Mononuclear cell (primary cell): Measurements from ENCODE around the gene GRK3. TPM values are rescaled to one million over a fixed set of nuclear protein-coding genes. Genes with fewer than 3 reads are reported as not detected.

ENCODE experiments used
- H3K27me3 ChIP-seq: 2 replicates; pipeline ENCODE4 v1.6.0; 2011; ENCODE audit warnings: low read length, control low read depth; ENCODE audit not compliant: insufficient read depth
- H3K4me1 ChIP-seq: 2 replicates; pipeline ENCODE4 v1.5.1; 2011; ENCODE audit warnings: mild to moderate bottlenecking, low read length, control low read depth; ENCODE audit not compliant: insufficient read depth
- H3K4me3 ChIP-seq: 2 replicates; pipeline ENCODE4 v1.5.1; 2011; ENCODE audit warnings: mild to moderate bottlenecking, low read length, moderate library complexity
- H3K9me3 ChIP-seq: 2 replicates; pipeline ENCODE4 v1.5.1; 2011; ENCODE audit warnings: low read depth, mild to moderate bottlenecking, control low read depth, low read length
- total RNA-seq: library from RNA; depleted of rRNA; stranded (reverse); fragments of >200 nt; gene quantifications from one replicate; pipeline ENCODE4 v1.2.3, GENCODE V29; 2012

The GRK3 gene
- total RNA-seq, 1 donor: 21.0 TPM

DNA sequence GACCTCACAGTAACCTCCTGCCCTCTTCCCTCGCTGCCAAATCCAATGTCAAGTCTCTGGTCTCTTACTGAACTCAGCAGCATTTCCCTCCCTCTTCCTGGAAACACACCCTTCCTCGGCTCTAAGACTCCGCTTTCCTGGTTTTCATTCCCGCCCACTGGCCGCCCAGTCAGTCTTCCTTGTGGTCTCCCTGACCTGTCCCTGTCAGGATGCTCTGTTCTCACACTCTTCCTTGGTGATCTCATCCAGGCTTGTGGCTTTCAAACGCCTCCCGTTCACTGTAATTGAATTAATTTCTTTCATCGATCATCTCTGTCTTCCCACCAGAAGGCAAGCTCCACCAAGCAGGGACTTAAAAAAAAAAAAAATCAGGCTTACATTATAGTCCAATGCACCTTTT is 211.1 kb downstream of the GRK3 start:
- Histone ChIP-seq H3K4me1 (no peaks in the 10 kb centered on the region), H3K27me3 (no peaks in the 10 kb centered on the region), H3K4me3 (no peak overlapping the region), H3K9me3 (no peaks in the 10 kb centered on the region)

DNA sequence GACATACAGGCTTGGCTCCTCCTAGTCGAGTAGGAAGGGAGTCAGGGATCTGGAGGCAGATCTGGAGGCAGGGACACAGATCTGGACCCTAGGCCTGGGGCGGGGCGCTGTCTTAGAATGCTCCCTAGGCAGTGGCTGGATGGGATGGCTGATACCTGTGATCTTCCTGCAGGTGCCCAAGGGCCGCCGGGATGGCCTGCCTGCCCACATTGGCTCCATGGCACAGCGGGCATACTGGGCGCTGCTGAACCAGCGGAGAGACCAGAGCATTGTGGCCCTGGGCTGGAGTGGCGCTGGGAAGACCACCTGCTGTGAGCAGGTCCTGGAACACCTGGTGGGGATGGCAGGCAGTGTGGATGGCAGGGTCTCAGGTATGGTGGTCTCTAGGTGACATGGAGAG is 212.9 kb downstream of the GRK3 start:
- Histone ChIP-seq H3K27me3 (no peaks in the 10 kb centered on the region), H3K4me1 (no peaks in the 10 kb centered on the region), H3K9me3 (no peaks in the 10 kb centered on the region), H3K4me3 (no peak overlapping the region)

- Histone ChIP-seq H3K9me3 (no peaks in the 10 kb centered on the region), H3K4me3 (no peak overlapping the region), H3K27me3 (no peaks in the 10 kb centered on the region), H3K4me1 (no peaks in the 10 kb centered on the region)
Measured at GRCh38 chr22:25777870-25778269, 213.4 kb downstream of the GRK3 start.

Other genes starting within 250 kb of the GRK3 start
- 0.31 TPM for gene MYO18B, start 177.5 kb downstream of the GRK3 start, total RNA-seq